ENCODE results near the gene MYO5B.

GRCh38 chr18:49974079-49974478, 220.9 kb downstream of the MYO5B start:
- TF ChIP-seq CTCF (IDR thresholded peaks at IDR 0.05): no peak
- no peak for TF ChIP-seq POLR2A (IDR thresholded peaks at IDR 0.05)

Measured in lower leg skin (tissue), 3 donors.